Neural cell (in vitro differentiated cells): ENCODE results near the gene DEUP1. TPM values are rescaled to one million over a fixed set of nuclear protein-coding genes. Genes with fewer than 3 reads are reported as not detected.
"Not testable (repeated sequence)": the region's sequence is repeated elsewhere in the genome, so short reads cannot be mapped to it uniquely, and the experiment has no call there.

ENCODE experiments used
- H2AFZ ChIP-seq: fragments of 200-600, 300-800 bp; sonication (generic), shearing (Covaris generic); 2 replicates; pipeline ENCODE4 v1.6.0; 2014; ENCODE audit warnings: low read depth, mild to moderate bottlenecking, antibody characterized with exemption, low read length, moderate library complexity
- H3F3A ChIP-seq: fragments of 200-600 bp; shearing (Covaris generic); 2 replicates; pipeline ENCODE4 v1.6.1; 2016; ENCODE audit warnings: mild to moderate bottlenecking, moderate library complexity, mixed read lengths, antibody characterized with exemption, low read length; ENCODE audit not compliant: insufficient read depth, poor library complexity, severe bottlenecking
- H3K27ac ChIP-seq: fragments of 200-600, 300-800 bp; sonication (generic), shearing (Covaris generic); 2 replicates; pipeline ENCODE4 v1.5.1; 2014; ENCODE audit warnings: mild to moderate bottlenecking, low read length, moderate library complexity
- H3K27me3 ChIP-seq: fragments of 300-800, 200-600 bp; sonication (generic), shearing (Covaris generic); 2 replicates; pipeline ENCODE4 v1.6.0; 2014; ENCODE audit warnings: mild to moderate bottlenecking, low read depth, low read length, moderate library complexity; ENCODE audit not compliant: insufficient read depth
- H3K36me3 ChIP-seq: fragments of 300-800, 200-600 bp; sonication (generic), shearing (Covaris generic); 2 replicates; pipeline ENCODE4 v1.5.1; 2014; ENCODE audit warnings: mild to moderate bottlenecking, antibody characterized with exemption, low read length, moderate library complexity; ENCODE audit not compliant: insufficient read depth
- H3K4me2 ChIP-seq: fragments of 300-800, 200-600 bp; sonication (generic), shearing (Covaris generic); 2 replicates; pipeline ENCODE4 v1.6.0; 2014; ENCODE audit warnings: mild to moderate bottlenecking, low read length
- H3K4me3 ChIP-seq: fragments of 300-800, 200-600 bp; sonication (generic), shearing (Covaris generic); 2 replicates; pipeline ENCODE4 v1.5.1; 2014; ENCODE audit warnings: mild to moderate bottlenecking, low read length, moderate library complexity
- H3K79me2 ChIP-seq: fragments of 200-600 bp; shearing (Covaris generic); replicated peaks from 2 replicates; pipeline ENCODE4 v1.6.0; 2014; ENCODE audit warnings: mild to moderate bottlenecking, low read length, moderate library complexity; ENCODE audit not compliant: insufficient read depth
- H3K9ac ChIP-seq: fragments of 300-800, 200-600 bp; sonication (generic), shearing (Covaris generic); 2 replicates; pipeline ENCODE4 v1.6.1; 2016; ENCODE audit warnings: mild to moderate bottlenecking, low read length, mixed read lengths
- H3K9me2 ChIP-seq: fragments of 200-600 bp; shearing (Covaris generic); 2 replicates; pipeline ENCODE4 v1.6.1; 2016; ENCODE audit warnings: mild to moderate bottlenecking, low read length, mixed read lengths; ENCODE audit not compliant: insufficient read depth
- H3K9me3 ChIP-seq: fragments of 200-600, 300-800 bp; sonication (generic), shearing (Covaris generic); 2 replicates; pipeline ENCODE4 v1.6.1; 2016; ENCODE audit warnings: mild to moderate bottlenecking, mixed run types, low read length, moderate library complexity, mixed read lengths
- H4K20me1 ChIP-seq: fragments of 200-600 bp; shearing (Covaris generic); 2 replicates; pipeline ENCODE4 v1.6.1; 2016; ENCODE audit warnings: mild to moderate bottlenecking, mixed run types; ENCODE audit not compliant: insufficient read depth
- CTCF ChIP-seq: fragments of 450-650 bp; IDR thresholded peaks from 2 replicates; pipeline ENCODE4 v1.5.1; 2014; ENCODE audit warnings: antibody characterized with exemption, mild to moderate bottlenecking, moderate library complexity; ENCODE audit not compliant: poor library complexity, severe bottlenecking
- EP300 ChIP-seq: fragments of 450-650 bp; conservative IDR thresholded peaks from 2 replicates; pipeline ENCODE4 v1.6.1; 2014; ENCODE audit warnings: antibody characterized with exemption, mild to moderate bottlenecking, moderate library complexity; ENCODE audit not compliant: poor library complexity, severe bottlenecking
- EZH2 ChIP-seq: fragments of 200-600, 300-800 bp; shearing (Covaris generic), sonication (generic); IDR thresholded peaks from 2 replicates; pipeline ENCODE4 v1.6.1; 2014; ENCODE audit warnings: antibody characterized with exemption, low read length, borderline replicate concordance, mild to moderate bottlenecking; ENCODE audit not compliant: insufficient read depth, poor library complexity, severe bottlenecking
- MXI1 ChIP-seq: fragments of 450-650 bp; conservative IDR thresholded peaks from 2 replicates; pipeline ENCODE4 v1.6.1; 2014; ENCODE audit warnings: antibody characterized with exemption, mild to moderate bottlenecking; ENCODE audit not compliant: poor library complexity, severe bottlenecking
- POLR2AphosphoS5 ChIP-seq: IDR thresholded peaks from 2 replicates; pipeline ENCODE4 v1.6.1; 2012
- RAD21 ChIP-seq: fragments of 450-650 bp; conservative IDR thresholded peaks from 2 replicates; pipeline ENCODE4 v1.6.1; 2014; ENCODE audit warnings: antibody characterized with exemption, mild to moderate bottlenecking, moderate library complexity
- REST ChIP-seq: IDR thresholded peaks from 2 replicates; pipeline ENCODE4 v1.6.1; 2012; ENCODE audit warnings: borderline replicate concordance
- SMC3 ChIP-seq: fragments of 450-650 bp; conservative IDR thresholded peaks from 2 replicates; pipeline ENCODE4 v1.6.1; 2014; ENCODE audit warnings: antibody characterized with exemption, mild to moderate bottlenecking, moderate library complexity; ENCODE audit not compliant: poor library complexity
- TAF1 ChIP-seq: IDR thresholded peaks from 2 replicates; pipeline ENCODE4 v1.6.1; 2012; ENCODE audit warnings: low read depth
- polyA plus RNA-seq: library from polyadenylated mRNA; depleted of rRNA; stranded (reverse); fragments of >200 nt; gene quantifications from 2 replicates; pipeline ENCODE4 v1.2.3, GENCODE V29; 2014

The DEUP1 gene
- polyA plus RNA-seq, 1 donor from 2014 or later: 0.46 TPM

- no peaks in the 10 kb centered on the region for H3K9me3 ChIP-seq
- no peaks in the 10 kb centered on the region for H3K27me3 ChIP-seq
- no peaks in the 10 kb centered on the region for H3K9me2 ChIP-seq
- TF ChIP-seq EZH2 (no peak), POLR2AphosphoS5 (no peak), RAD21 (no peak), REST (no peak), EP300 (no peak), SMC3 (no peak), MXI1 (no peak), CTCF (no peak), TAF1 (no peak)
- no peaks in the 10 kb centered on the region for H3F3A ChIP-seq
- no peak overlapping the region for H3K4me3 ChIP-seq
- no peaks in the 10 kb centered on the region for H3K79me2 ChIP-seq
- no peak overlapping the region for H2AFZ ChIP-seq
- no peaks in the 10 kb centered on the region for H4K20me1 ChIP-seq
- H3K27ac ChIP-seq: no peak overlapping the region
- H3K9ac ChIP-seq: no peak overlapping the region
- H3K36me3 ChIP-seq: no peaks in the 10 kb centered on the region
- H3K4me2 ChIP-seq: no peak overlapping the region
These were observed 127.7 kb downstream of the DEUP1 start for GRCh38 chr11:93458286-93458685.

- H3F3A ChIP-seq, H3K9ac ChIP-seq, H2AFZ ChIP-seq, H3K9me2 ChIP-seq, H3K27me3 ChIP-seq, H3K36me3 ChIP-seq, H3K4me3 ChIP-seq, H3K4me2 ChIP-seq, H4K20me1 ChIP-seq, H3K27ac ChIP-seq, H3K9me3 ChIP-seq, H3K79me2 ChIP-seq: not testable (repeated sequence)
These were observed 133.1 kb downstream of the DEUP1 start for GRCh38 chr11:93463666-93464065.

GRCh38 chr11:93464927-93465540 is 134.5 kb downstream of the DEUP1 start:
- no peaks in the 10 kb centered on the region for H4K20me1 ChIP-seq
- TF ChIP-seq TAF1 (no peak), POLR2AphosphoS5 (no peak), MXI1 (no peak), SMC3 (no peak), EP300 (no peak), REST (no peak), EZH2 (no peak), CTCF (no peak), RAD21 (no peak)
- no peak overlapping the region for H2AFZ ChIP-seq
- no peak overlapping the region for H3K4me2 ChIP-seq
- H3K9me3 ChIP-seq: no peaks in the 10 kb centered on the region
- no peaks in the 10 kb centered on the region for H3K79me2 ChIP-seq
- no peak overlapping the region for H3K27ac ChIP-seq
- no peak overlapping the region for H3K4me3 ChIP-seq
- no peaks in the 10 kb centered on the region for H3K9me2 ChIP-seq
- no peak overlapping the region for H3K9ac ChIP-seq
- no peaks in the 10 kb centered on the region for H3K27me3 ChIP-seq
- no peaks in the 10 kb centered on the region for H3F3A ChIP-seq
- H3K36me3 ChIP-seq: no peaks in the 10 kb centered on the region
